Measurements from ENCODE around the gene SPESP1.

Gene SPESP1

DNA sequence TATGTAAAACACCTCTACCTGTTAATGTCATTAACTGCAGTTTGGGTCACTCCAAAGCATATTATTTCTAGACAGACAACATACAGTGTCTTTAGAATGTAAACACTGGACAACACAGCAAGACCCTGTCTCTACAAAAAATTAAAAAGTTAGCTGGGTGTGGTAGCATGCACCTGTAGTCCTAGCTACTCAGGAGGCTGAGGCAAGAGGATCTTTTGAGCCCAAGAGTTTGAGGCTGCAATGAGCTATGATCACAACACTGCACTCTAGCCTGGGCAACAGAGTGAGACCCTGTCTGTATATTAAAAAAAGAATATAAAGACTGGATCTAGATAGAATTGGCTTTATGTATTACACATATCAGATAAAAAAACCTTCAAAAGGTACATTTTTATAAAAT lies 20.0 kb upstream of the SPESP1 start:
- H3K27ac ChIP-seq (ENCODE audit: low read depth, low read length, severe bottlenecking) = no peak overlapping the region
- H3K36me3 ChIP-seq (ENCODE audit: control insufficient read depth, insufficient read depth, low read length) = no peaks in the 10 kb centered on the region
- no peaks in the 10 kb centered on the region for H3K4me1 ChIP-seq (ENCODE audit: control insufficient read depth, insufficient read depth, low read length, poor library complexity, severe bottlenecking)

GRCh38 chr15:68910816-68911215 lies 19.5 kb upstream of the SPESP1 start:
- Histone ChIP-seq H3K4me1 (ENCODE audit: control insufficient read depth, insufficient read depth, low read length, poor library complexity, severe bottlenecking) (no peaks in the 10 kb centered on the region), H3K36me3 (ENCODE audit: control insufficient read depth, insufficient read depth, low read length) (no peaks in the 10 kb centered on the region), H3K9me3 (ENCODE audit: control insufficient read depth, low read length) (no peaks in the 10 kb centered on the region), H3K4me3 (ENCODE audit: extremely low read depth, insufficient read depth, low read length, poor library complexity, severe bottlenecking) (no peak overlapping the region), H3K27ac (ENCODE audit: low read depth, low read length, severe bottlenecking) (no peak overlapping the region)
- no CpG with 5 or more reads among the region's 2 CpGs for WGBS, 2 experiments (ENCODE audit: insufficient coverage in 2 of 2)

More for the DNA sequence above, 20.0 kb upstream of the SPESP1 start:
- H3K4me3 ChIP-seq (ENCODE audit: extremely low read depth, insufficient read depth, low read length, poor library complexity, severe bottlenecking) = no peak overlapping the region
- H3K9me3 ChIP-seq (ENCODE audit: control insufficient read depth, low read length) = no peaks in the 10 kb centered on the region

- 0% methylated on average over 1 of the region's 1 CpG for WGBS, 2 experiments (ENCODE audit: insufficient coverage in 2 of 2)
- no peak overlapping the region for H3K4me3 ChIP-seq (ENCODE audit: extremely low read depth, insufficient read depth, low read length, poor library complexity, severe bottlenecking)
Observed at GRCh38 chr15:68921926-68922325, 8.4 kb upstream of the SPESP1 start.

DNA sequence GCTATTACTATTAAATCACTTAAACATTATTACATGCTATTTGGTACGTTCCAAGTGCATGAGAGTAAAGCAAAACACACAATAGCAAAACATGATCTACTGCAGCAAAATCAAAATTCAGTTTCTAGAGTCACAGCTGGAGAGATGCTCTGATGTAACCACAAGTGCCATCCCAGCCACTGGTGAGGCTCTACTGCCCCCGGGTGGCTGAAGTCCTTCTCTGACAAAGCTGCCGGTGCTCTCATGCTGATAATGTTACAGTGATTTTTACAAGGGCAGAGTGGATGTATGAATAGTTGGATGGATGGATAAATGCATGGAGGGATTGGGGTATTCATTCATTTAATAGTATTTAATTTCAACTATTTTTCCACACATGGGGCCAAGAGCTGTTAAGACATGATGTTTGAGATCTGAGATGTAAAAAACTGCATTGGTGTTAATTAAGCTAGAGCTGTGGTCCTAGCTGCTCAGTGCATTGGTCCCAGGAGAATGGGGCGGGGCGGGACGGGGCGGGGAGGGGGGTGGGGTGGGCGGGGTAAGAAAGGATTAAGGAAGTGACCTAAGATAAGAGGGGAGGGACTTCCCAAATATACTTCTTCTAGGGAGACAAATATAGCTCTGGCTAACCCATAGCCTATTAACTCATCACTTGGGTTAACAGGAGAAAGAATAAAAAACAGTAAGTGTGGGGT lies 5.3 kb upstream of the SPESP1 start:
- no peaks in the 10 kb centered on the region for H3K4me1 ChIP-seq (ENCODE audit: control insufficient read depth, insufficient read depth, low read length, poor library complexity, severe bottlenecking)
- H3K9me3 ChIP-seq (ENCODE audit: control insufficient read depth, low read length) = no peaks in the 10 kb centered on the region
- H3K4me3 ChIP-seq (ENCODE audit: extremely low read depth, insufficient read depth, low read length, poor library complexity, severe bottlenecking) = no peak overlapping the region
- no peak overlapping the region for H3K27ac ChIP-seq (ENCODE audit: low read depth, low read length, severe bottlenecking)
- no peaks in the 10 kb centered on the region for H3K36me3 ChIP-seq (ENCODE audit: control insufficient read depth, insufficient read depth, low read length)
- 0% methylated on average over 2 of the region's 8 CpGs; no CpG with 5 or more reads in 1 of the 2 experiments for WGBS, 2 experiments (ENCODE audit: insufficient coverage in 2 of 2)

More at GRCh38 chr15:68921926-68922325, 8.4 kb upstream of the SPESP1 start:
- Histone ChIP-seq H3K27ac (ENCODE audit: low read depth, low read length, severe bottlenecking) (no peak overlapping the region), H3K9me3 (ENCODE audit: control insufficient read depth, low read length) (no peaks in the 10 kb centered on the region), H3K36me3 (ENCODE audit: control insufficient read depth, insufficient read depth, low read length) (no peaks in the 10 kb centered on the region), H3K4me1 (ENCODE audit: control insufficient read depth, insufficient read depth, low read length, poor library complexity, severe bottlenecking) (no peaks in the 10 kb centered on the region)

GRCh38 chr15:68933001-68933400 lies 2.7 kb downstream of the SPESP1 start:
- Histone ChIP-seq H3K4me1 (ENCODE audit: control insufficient read depth, insufficient read depth, low read length, poor library complexity, severe bottlenecking) (no peaks in the 10 kb centered on the region), H3K27ac (ENCODE audit: low read depth, low read length, severe bottlenecking) (no peak overlapping the region), H3K9me3 (ENCODE audit: control insufficient read depth, low read length) (no peaks in the 10 kb centered on the region), H3K4me3 (ENCODE audit: extremely low read depth, insufficient read depth, low read length, poor library complexity, severe bottlenecking) (no peak overlapping the region), H3K36me3 (ENCODE audit: control insufficient read depth, insufficient read depth, low read length) (no peaks in the 10 kb centered on the region)
- WGBS, 2 experiments (ENCODE audit: insufficient coverage in 2 of 2) = 83 to 100% methylated on average over 1 to 2 of the region's 6 CpGs

GRCh38 chr15:68934341-68934740 lies 4.0 kb downstream of the SPESP1 start:
- H3K27ac ChIP-seq (ENCODE audit: low read depth, low read length, severe bottlenecking) = no peak overlapping the region
- no peaks in the 10 kb centered on the region for H3K4me1 ChIP-seq (ENCODE audit: control insufficient read depth, insufficient read depth, low read length, poor library complexity, severe bottlenecking)
- no peak overlapping the region for H3K4me3 ChIP-seq (ENCODE audit: extremely low read depth, insufficient read depth, low read length, poor library complexity, severe bottlenecking)
- H3K36me3 ChIP-seq (ENCODE audit: control insufficient read depth, insufficient read depth, low read length) = no peaks in the 10 kb centered on the region
- H3K9me3 ChIP-seq (ENCODE audit: control insufficient read depth, low read length) = no peaks in the 10 kb centered on the region

DNA sequence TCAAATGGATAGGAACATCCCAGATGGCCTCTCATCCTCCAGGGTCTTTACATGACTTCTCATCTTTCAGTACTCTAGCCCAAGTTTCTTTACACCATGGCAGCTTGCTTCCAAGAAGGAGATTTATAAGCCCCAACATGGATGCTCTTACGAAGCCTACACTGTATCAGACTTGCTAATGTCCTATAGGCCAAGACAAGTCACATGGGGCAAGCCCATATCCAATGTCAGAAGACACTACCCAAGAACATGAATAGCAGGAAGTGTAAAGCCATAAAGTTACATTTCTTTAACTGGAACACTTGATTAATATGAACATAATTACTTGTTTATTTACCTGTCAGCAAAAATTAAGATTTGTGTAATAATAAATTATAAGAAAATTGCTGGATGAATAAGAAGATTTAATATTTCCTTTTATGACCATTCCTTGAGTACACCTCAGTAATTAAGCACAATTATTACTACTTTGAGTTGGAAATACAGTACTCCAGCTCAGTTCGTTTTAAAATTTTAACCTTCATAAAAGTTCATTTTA lies 5.1 kb downstream of the SPESP1 start:
- WGBS, 2 experiments (ENCODE audit: insufficient coverage in 2 of 2) = 83 to 89% methylated on average over 1 of the region's 2 CpGs
- Histone ChIP-seq H3K27ac (ENCODE audit: low read depth, low read length, severe bottlenecking) (no peak overlapping the region), H3K9me3 (ENCODE audit: control insufficient read depth, low read length) (no peaks in the 10 kb centered on the region), H3K36me3 (ENCODE audit: control insufficient read depth, insufficient read depth, low read length) (no peaks in the 10 kb centered on the region), H3K4me1 (ENCODE audit: control insufficient read depth, insufficient read depth, low read length, poor library complexity, severe bottlenecking) (no peaks in the 10 kb centered on the region), H3K4me3 (ENCODE audit: extremely low read depth, insufficient read depth, low read length, poor library complexity, severe bottlenecking) (no peak overlapping the region)

DNA sequence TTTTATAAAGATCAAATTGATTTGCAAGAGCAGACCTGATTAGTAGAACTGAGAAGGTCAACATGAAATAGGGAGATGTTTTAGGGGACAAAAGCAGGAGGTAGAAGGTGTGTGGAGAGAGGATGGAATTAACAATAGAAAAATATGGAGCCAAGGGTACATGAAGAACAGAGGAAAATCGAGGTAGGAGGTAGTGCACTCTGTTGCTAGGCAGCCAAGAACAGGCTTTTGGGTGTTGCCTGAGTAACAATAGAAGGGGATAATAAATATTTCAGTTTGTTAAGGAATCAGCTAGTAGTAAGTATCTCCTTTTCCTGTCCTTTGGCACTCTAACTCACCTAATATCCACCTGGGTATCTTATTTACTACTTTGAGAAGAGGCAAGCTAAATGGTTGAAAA lies 9.2 kb downstream of the SPESP1 start:
- H3K36me3 ChIP-seq (ENCODE audit: control insufficient read depth, insufficient read depth, low read length) = no peaks in the 10 kb centered on the region
- H3K27ac ChIP-seq (ENCODE audit: low read depth, low read length, severe bottlenecking) = no peak overlapping the region
- H3K9me3 ChIP-seq (ENCODE audit: control insufficient read depth, low read length) = no peaks in the 10 kb centered on the region
- 50 to 81% methylated on average over 1 of the region's 1 CpG for WGBS, 2 experiments (ENCODE audit: insufficient coverage in 2 of 2)
- H3K4me1 ChIP-seq (ENCODE audit: control insufficient read depth, insufficient read depth, low read length, poor library complexity, severe bottlenecking) = no peaks in the 10 kb centered on the region
- H3K4me3 ChIP-seq (ENCODE audit: extremely low read depth, insufficient read depth, low read length, poor library complexity, severe bottlenecking) = no peak overlapping the region

DNA sequence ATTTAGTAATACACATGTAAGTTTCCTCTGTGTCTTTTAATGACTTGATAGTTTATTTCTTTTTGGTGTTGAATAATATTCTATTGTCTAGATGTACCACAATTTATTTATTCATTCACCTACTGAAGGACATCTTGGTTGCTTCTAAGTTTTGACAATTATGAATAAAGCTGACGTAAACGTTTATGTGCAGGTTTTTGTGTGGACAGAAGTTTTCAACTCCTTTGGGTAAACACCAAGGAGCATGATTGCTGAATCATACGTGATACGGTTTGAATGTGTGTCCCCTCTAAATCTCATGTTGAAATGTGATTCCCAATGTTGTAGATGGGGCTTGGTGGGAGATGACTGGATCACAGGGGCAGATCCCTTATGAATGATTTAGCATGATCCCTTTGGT lies 21.5 kb downstream of the SPESP1 start:
- no peak overlapping the region for H3K4me3 ChIP-seq (ENCODE audit: extremely low read depth, insufficient read depth, low read length, poor library complexity, severe bottlenecking)
- no peaks in the 10 kb centered on the region for H3K4me1 ChIP-seq (ENCODE audit: control insufficient read depth, insufficient read depth, low read length, poor library complexity, severe bottlenecking)
- H3K36me3 ChIP-seq (ENCODE audit: control insufficient read depth, insufficient read depth, low read length) = no peaks in the 10 kb centered on the region
- 82 to 98% methylated on average over 4 of the region's 4 CpGs for WGBS, 2 experiments (ENCODE audit: insufficient coverage in 2 of 2)
- H3K9me3 ChIP-seq (ENCODE audit: control insufficient read depth, low read length) = no peaks in the 10 kb centered on the region
- no peak overlapping the region for H3K27ac ChIP-seq (ENCODE audit: low read depth, low read length, severe bottlenecking)

GRCh38 chr15:68957696-68958095 lies 27.4 kb downstream of the SPESP1 start:
- Histone ChIP-seq H3K27ac (ENCODE audit: low read depth, low read length, severe bottlenecking) (no peak overlapping the region), H3K36me3 (ENCODE audit: control insufficient read depth, insufficient read depth, low read length) (no peaks in the 10 kb centered on the region), H3K4me3 (ENCODE audit: extremely low read depth, insufficient read depth, low read length, poor library complexity, severe bottlenecking) (no peak overlapping the region), H3K4me1 (ENCODE audit: control insufficient read depth, insufficient read depth, low read length, poor library complexity, severe bottlenecking) (no peaks in the 10 kb centered on the region), H3K9me3 (ENCODE audit: control insufficient read depth, low read length) (no peaks in the 10 kb centered on the region)
- WGBS, 2 experiments (ENCODE audit: insufficient coverage in 2 of 2) = 80 to 92% methylated on average over 1 to 2 of the region's 3 CpGs

DNA sequence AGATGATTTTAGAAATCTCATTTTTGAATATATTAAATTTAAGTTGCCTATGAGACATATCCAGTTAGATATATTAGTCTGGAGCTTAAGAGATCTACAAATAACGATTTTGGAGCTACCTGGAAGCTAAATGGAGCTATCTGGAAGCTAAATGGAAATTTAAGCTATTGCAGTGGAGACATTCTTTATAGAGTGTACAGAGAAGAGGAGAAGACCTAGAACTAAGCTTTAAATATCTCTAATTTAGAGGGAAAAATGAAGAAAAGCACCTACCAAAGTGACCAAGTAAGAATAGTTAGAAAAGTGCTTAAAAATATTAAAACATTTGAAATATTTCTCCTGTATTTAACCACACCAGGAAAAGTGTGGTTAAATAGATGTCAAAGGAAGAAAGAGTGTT lies 28.3 kb downstream of the SPESP1 start:
- no peaks in the 10 kb centered on the region for H3K36me3 ChIP-seq (ENCODE audit: control insufficient read depth, insufficient read depth, low read length)

More for the DNA sequence above, 28.3 kb downstream of the SPESP1 start:
- 60% methylated on average over 1 of the region's 1 CpG; no CpG with 5 or more reads in 1 of the 2 experiments for WGBS, 2 experiments (ENCODE audit: insufficient coverage in 2 of 2)
- Histone ChIP-seq H3K9me3 (ENCODE audit: control insufficient read depth, low read length) (no peaks in the 10 kb centered on the region), H3K4me1 (ENCODE audit: control insufficient read depth, insufficient read depth, low read length, poor library complexity, severe bottlenecking) (no peaks in the 10 kb centered on the region), H3K27ac (ENCODE audit: low read depth, low read length, severe bottlenecking) (no peak overlapping the region), H3K4me3 (ENCODE audit: extremely low read depth, insufficient read depth, low read length, poor library complexity, severe bottlenecking) (no peak overlapping the region)

Measured in mesodermal cell (in vitro differentiated cells).